ENCODE results near the gene STXBP5.

DNA sequence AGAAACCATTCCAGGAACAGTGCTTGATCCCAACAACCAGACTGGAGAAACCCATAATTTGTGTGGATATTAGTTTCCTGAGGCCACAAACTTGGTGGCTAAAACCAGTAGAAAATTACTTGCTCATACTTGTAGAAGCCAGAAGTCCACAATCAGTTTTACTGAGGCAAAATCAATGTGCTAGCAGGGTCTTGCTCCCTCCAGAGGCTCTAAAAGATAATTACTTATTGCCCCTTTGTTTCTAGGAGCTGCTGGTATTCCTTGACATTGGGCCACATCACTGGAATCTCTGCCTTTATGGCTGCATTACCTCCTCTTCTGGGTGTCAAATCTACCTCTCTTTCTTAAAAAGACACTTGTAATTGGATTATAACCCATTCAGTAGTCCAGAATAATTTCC, 162.1 kb downstream of the STXBP5 start:
- TF ChIP-seq EZH2 (IDR thresholded peaks at IDR 0.05; ENCODE audit: insufficient read depth, poor library complexity, severe bottlenecking): no peak
- no peak for TF ChIP-seq EZH2phosphoT487 (IDR thresholded peaks at IDR 0.05; ENCODE audit: insufficient read depth, low read depth)

All from GM23248 (cell line).